ENCODE data around the gene PPP3R1.

DNA sequence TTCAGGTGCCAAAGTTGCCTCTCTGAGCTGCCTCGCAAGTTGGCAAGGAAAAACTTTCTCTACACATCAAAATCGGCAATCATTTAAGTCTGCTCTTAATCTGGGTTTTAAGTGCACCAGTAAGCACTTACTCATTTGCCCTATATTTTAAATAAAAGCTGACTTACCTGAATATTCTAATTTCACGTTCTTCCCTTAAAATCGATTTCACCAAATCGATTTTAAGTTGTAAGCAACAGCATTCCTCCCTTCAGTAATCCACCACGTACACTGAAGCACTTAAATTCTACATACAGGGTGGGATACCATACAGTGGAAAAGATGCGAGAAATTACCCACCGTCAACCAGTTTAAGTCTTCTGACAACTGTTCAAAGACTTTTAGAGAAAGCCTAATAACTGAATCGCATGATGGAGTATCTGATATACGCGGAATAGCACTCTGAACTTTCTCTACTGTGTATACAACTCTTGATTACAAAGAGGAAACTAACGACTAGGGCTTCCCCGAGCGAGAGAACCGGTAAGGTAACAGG is 1.6 kb downstream of the PPP3R1 start:
- TF ChIP-seq, protein P1, sequence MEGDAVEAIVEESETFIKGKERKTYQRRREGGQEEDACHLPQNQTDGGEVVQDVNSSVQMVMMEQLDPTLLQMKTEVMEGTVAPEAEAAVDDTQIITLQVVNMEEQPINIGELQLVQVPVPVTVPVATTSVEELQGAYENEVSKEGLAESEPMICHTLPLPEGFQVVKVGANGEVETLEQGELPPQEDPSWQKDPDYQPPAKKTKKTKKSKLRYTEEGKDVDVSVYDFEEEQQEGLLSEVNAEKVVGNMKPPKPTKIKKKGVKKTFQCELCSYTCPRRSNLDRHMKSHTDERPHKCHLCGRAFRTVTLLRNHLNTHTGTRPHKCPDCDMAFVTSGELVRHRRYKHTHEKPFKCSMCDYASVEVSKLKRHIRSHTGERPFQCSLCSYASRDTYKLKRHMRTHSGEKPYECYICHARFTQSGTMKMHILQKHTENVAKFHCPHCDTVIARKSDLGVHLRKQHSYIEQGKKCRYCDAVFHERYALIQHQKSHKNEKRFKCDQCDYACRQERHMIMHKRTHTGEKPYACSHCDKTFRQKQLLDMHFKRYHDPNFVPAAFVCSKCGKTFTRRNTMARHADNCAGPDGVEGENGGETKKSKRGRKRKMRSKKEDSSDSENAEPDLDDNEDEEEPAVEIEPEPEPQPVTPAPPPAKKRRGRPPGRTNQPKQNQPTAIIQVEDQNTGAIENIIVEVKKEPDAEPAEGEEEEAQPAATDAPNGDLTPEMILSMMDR (IDR thresholded peaks at IDR 0.05; ENCODE audit: low read length): no peak
- TF ChIP-seq EZH2 (IDR thresholded peaks at IDR 0.05; ENCODE audit: borderline replicate concordance, low read length): no peak

Data from OCI-LY1 (cell line).